ENCODE measurements around the gene SEC22C.

SEC22C gene

GRCh38 chr3:42500091-42500490, 81.7 kb downstream of the SEC22C start:
- TF ChIP-seq SIN3A (IDR thresholded peaks at IDR 0.05; ENCODE audit: borderline replicate concordance, insufficient read depth, low read length) (no peak), REST (IDR thresholded peaks at IDR 0.05; ENCODE audit: insufficient read depth in 1 of 2, low read depth in 2 of 2, low read length in 2 of 2) (no peak), POLR2AphosphoS5 (IDR thresholded peaks at IDR 0.05; ENCODE audit: low read depth, low read length) (no peak), FOXP2 (optimal IDR thresholded peaks at IDR 0.05; ENCODE audit: borderline replicate concordance, extremely low read depth, extremely low read length, insufficient read depth) (no peak), TAF1 (IDR thresholded peaks at IDR 0.05; ENCODE audit: borderline replicate concordance, insufficient read depth, low read length) (no peak)

- TF ChIP-seq TAF1 (IDR thresholded peaks at IDR 0.05; ENCODE audit: borderline replicate concordance, insufficient read depth, low read length) = no peak
- TF ChIP-seq SIN3A (IDR thresholded peaks at IDR 0.05; ENCODE audit: borderline replicate concordance, insufficient read depth, low read length) = no peak
- TF ChIP-seq REST (IDR thresholded peaks at IDR 0.05; ENCODE audit: insufficient read depth in 1 of 2, low read depth in 2 of 2, low read length in 2 of 2) = no peak
- no peak for TF ChIP-seq POLR2AphosphoS5 (IDR thresholded peaks at IDR 0.05; ENCODE audit: low read depth, low read length)
- no peak for TF ChIP-seq FOXP2 (optimal IDR thresholded peaks at IDR 0.05; ENCODE audit: borderline replicate concordance, extremely low read depth, extremely low read length, insufficient read depth)
Measured at GRCh38 chr3:42499478-42499871, 82.3 kb downstream of the SEC22C start.

GRCh38 chr3:42498791-42499477, 82.8 kb downstream of the SEC22C start:
- TF ChIP-seq TAF1 (IDR thresholded peaks at IDR 0.05; ENCODE audit: borderline replicate concordance, insufficient read depth, low read length) (no peak), POLR2AphosphoS5 (IDR thresholded peaks at IDR 0.05; ENCODE audit: low read depth, low read length) (no peak), REST (IDR thresholded peaks at IDR 0.05; ENCODE audit: insufficient read depth in 1 of 2, low read depth in 2 of 2, low read length in 2 of 2) (no peak), SIN3A (IDR thresholded peaks at IDR 0.05; ENCODE audit: borderline replicate concordance, insufficient read depth, low read length) (no peak), FOXP2 (optimal IDR thresholded peaks at IDR 0.05; ENCODE audit: borderline replicate concordance, extremely low read depth, extremely low read length, insufficient read depth) (no peak)

GRCh38 chr3:42498034-42498433, 83.7 kb downstream of the SEC22C start:
- no peak for TF ChIP-seq FOXP2 (optimal IDR thresholded peaks at IDR 0.05; ENCODE audit: borderline replicate concordance, extremely low read depth, extremely low read length, insufficient read depth)
- no peak for TF ChIP-seq TAF1 (IDR thresholded peaks at IDR 0.05; ENCODE audit: borderline replicate concordance, insufficient read depth, low read length)
